ENCODE data around the gene TAPBP.

TAPBP gene

DNA sequence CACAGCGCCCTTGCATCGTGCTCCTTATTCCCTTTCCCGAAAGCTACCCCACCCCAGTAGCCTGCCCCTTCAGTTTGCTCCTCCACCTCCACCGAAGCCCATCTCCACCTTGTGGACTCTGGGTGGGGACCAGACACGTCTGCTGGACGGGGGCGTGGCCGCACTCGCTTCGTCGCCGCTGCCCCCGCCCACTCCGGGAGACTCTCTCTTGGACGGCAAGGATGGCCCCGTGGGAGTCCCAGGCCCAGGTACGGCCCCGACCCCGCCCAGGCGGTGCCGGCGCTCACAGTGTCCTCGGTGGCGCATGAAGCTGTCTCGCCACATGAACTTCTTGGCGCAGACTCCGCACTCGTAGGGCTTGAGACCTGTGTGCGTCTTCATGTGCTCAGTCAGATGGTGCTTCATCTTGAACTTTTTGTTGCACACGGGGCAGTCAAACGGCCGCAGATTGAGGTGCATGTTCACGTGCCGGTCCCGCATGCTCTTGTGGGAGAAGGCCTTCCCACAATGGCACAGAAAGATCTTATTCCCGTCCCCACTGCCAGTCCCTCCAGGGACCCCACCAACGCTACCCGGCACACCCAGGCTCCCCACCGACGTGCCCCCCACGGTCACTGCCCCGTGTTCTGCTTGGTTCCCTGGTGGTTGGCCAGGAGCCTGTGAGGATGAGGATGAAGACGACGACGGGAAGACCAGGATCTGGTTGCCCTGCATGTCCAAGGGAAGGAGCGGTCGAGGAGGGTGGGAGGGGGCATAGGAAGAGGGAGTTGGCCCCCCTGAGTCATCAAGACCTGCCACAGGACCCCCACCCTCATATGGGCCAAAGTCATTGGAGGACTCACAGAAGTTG lies 1.3 kb upstream of the TAPBP start:
- TF ChIP-seq RAD21 (IDR thresholded peaks at IDR 0.05; ENCODE audit: low read depth) (no peak), FOXM1 (IDR thresholded peaks at IDR 0.05; ENCODE audit: borderline replicate concordance, low read depth) (no peak), TAF1 (IDR thresholded peaks at IDR 0.05; ENCODE audit: low read depth) (no peak), USF1 (IDR thresholded peaks at IDR 0.05) (no peak), CREB1 (IDR thresholded peaks at IDR 0.05; ENCODE audit: low read depth) (no peak), TCF12 (IDR thresholded peaks at IDR 0.05; ENCODE audit: low read depth) (no peak)
- TF ChIP-seq, protein P1, sequence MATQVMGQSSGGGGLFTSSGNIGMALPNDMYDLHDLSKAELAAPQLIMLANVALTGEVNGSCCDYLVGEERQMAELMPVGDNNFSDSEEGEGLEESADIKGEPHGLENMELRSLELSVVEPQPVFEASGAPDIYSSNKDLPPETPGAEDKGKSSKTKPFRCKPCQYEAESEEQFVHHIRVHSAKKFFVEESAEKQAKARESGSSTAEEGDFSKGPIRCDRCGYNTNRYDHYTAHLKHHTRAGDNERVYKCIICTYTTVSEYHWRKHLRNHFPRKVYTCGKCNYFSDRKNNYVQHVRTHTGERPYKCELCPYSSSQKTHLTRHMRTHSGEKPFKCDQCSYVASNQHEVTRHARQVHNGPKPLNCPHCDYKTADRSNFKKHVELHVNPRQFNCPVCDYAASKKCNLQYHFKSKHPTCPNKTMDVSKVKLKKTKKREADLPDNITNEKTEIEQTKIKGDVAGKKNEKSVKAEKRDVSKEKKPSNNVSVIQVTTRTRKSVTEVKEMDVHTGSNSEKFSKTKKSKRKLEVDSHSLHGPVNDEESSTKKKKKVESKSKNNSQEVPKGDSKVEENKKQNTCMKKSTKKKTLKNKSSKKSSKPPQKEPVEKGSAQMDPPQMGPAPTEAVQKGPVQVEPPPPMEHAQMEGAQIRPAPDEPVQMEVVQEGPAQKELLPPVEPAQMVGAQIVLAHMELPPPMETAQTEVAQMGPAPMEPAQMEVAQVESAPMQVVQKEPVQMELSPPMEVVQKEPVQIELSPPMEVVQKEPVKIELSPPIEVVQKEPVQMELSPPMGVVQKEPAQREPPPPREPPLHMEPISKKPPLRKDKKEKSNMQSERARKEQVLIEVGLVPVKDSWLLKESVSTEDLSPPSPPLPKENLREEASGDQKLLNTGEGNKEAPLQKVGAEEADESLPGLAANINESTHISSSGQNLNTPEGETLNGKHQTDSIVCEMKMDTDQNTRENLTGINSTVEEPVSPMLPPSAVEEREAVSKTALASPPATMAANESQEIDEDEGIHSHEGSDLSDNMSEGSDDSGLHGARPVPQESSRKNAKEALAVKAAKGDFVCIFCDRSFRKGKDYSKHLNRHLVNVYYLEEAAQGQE (IDR thresholded peaks at IDR 0.05; ENCODE audit: low read depth) = no peak

GRCh38 chr6:33314515-33314942 lies 651 bp upstream of the TAPBP start:
- TF ChIP-seq EGR1 (IDR thresholded peaks at IDR 0.05) = no peak
- no peak for TF ChIP-seq CEBPB (IDR thresholded peaks at IDR 0.05)
- TF ChIP-seq FOXM1 (IDR thresholded peaks at IDR 0.05; ENCODE audit: borderline replicate concordance, low read depth) = no peak
- no peak for TF ChIP-seq RAD21 (IDR thresholded peaks at IDR 0.05; ENCODE audit: low read depth)
- TF ChIP-seq USF1 (IDR thresholded peaks at IDR 0.05) = no peak
- TF ChIP-seq TEAD4 (IDR thresholded peaks at IDR 0.05) = no peak
- no peak for TF ChIP-seq TCF12 (IDR thresholded peaks at IDR 0.05; ENCODE audit: low read depth)

- TF ChIP-seq USF1 (IDR thresholded peaks at IDR 0.05) (no peak), CEBPB (IDR thresholded peaks at IDR 0.05) (no peak), TEAD4 (IDR thresholded peaks at IDR 0.05) (no peak), EP300 (IDR thresholded peaks at IDR 0.05; ENCODE audit: borderline replicate concordance) (no peak), ZBTB7A (IDR thresholded peaks at IDR 0.05; ENCODE audit: low read depth) (peak; percentile 34; the same call in 1 of the 2 replicates), CREB1 (IDR thresholded peaks at IDR 0.05; ENCODE audit: low read depth) (no peak), FOXM1 (IDR thresholded peaks at IDR 0.05; ENCODE audit: borderline replicate concordance, low read depth) (no peak)
Measured at GRCh38 chr6:33313105-33313708, 671 bp downstream of the TAPBP start.

- TF ChIP-seq EGR1 (IDR thresholded peaks at IDR 0.05) (peak; percentile 74), ZBTB7A (IDR thresholded peaks at IDR 0.05; ENCODE audit: low read depth) (peak; percentile 60; the same call in 1 of the 2 replicates), TCF12 (IDR thresholded peaks at IDR 0.05; ENCODE audit: low read depth) (no peak), USF1 (IDR thresholded peaks at IDR 0.05) (peak; percentile 83), NFIC (IDR thresholded peaks at IDR 0.05) (no peak), EP300 (IDR thresholded peaks at IDR 0.05; ENCODE audit: borderline replicate concordance) (no peak)
Measured at GRCh38 chr6:33312361-33313104, 1.3 kb downstream of the TAPBP start.

DNA sequence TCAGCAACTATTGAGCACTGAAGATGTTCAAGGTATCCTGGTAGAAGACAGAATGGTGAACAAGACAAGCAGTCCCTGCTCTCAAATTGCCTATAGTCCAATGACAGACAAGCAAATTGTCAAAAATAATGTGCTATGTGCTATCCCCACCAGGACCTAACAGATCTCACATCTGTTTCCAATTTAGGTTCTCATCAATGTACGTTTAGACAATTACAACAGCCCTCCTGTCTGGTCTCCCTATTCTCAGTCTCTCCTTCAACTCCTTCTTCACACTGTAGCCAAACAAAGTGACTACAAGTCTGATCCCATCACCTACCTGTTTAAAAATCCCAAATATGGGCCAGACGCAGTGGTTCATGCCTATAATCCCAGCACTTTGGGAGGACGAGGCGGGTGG lies 7.5 kb downstream of the TAPBP start:
- TF ChIP-seq CEBPB (IDR thresholded peaks at IDR 0.05) (no peak), TAF1 (IDR thresholded peaks at IDR 0.05; ENCODE audit: low read depth) (no peak)

DNA sequence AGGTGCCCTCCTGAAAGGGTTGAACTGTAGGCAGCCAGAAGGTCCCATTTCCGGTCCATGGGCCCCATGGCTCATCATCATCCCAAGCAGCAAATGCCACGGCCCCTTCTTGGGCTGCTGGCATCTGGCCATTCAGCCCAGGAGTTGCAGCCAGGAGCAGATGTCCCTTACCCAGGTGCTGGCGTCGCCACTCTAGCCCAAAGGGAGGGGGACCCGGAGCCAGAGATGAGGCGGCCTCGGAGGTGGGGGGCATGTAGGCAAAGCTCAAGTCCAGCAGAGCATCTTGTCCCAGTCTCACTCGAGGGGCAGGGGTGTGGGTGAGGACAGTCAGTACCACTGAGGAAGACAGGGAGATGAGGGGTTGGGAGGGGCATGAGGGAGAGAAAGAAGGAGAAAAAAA lies 8.8 kb downstream of the TAPBP start:
- no peak for TF ChIP-seq NFIC (IDR thresholded peaks at IDR 0.05)
- no peak for TF ChIP-seq EGR1 (IDR thresholded peaks at IDR 0.05)
- no peak for TF ChIP-seq ZBTB7A (IDR thresholded peaks at IDR 0.05; ENCODE audit: low read depth)
- TF ChIP-seq TCF12 (IDR thresholded peaks at IDR 0.05; ENCODE audit: low read depth) = no peak
- TF ChIP-seq CEBPB (IDR thresholded peaks at IDR 0.05) = no peak
- no peak for TF ChIP-seq EP300 (IDR thresholded peaks at IDR 0.05; ENCODE audit: borderline replicate concordance)
- TF ChIP-seq, protein P1 (IDR thresholded peaks at IDR 0.05; ENCODE audit: low read depth) = no peak
- no peak for TF ChIP-seq RAD21 (IDR thresholded peaks at IDR 0.05; ENCODE audit: low read depth)
- TF ChIP-seq CREB1 (IDR thresholded peaks at IDR 0.05; ENCODE audit: low read depth) = no peak
- TF ChIP-seq YY1 (IDR thresholded peaks at IDR 0.05; ENCODE audit: low read depth) = no peak
- no peak for TF ChIP-seq USF1 (IDR thresholded peaks at IDR 0.05)
- TF ChIP-seq TEAD4 (IDR thresholded peaks at IDR 0.05) = no peak
- TF ChIP-seq FOXM1 (IDR thresholded peaks at IDR 0.05; ENCODE audit: borderline replicate concordance, low read depth) = no peak
- TF ChIP-seq, protein P2, sequence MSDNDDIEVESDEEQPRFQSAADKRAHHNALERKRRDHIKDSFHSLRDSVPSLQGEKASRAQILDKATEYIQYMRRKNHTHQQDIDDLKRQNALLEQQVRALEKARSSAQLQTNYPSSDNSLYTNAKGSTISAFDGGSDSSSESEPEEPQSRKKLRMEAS (IDR thresholded peaks at IDR 0.05) = no peak
- TF ChIP-seq TAF1 (IDR thresholded peaks at IDR 0.05; ENCODE audit: low read depth) = no peak
